ENCODE data around the gene ACTA1.
"Not testable (repeated sequence)": the region's sequence is repeated elsewhere in the genome, so short reads cannot be mapped to it uniquely, and the experiment has no call there.

Gene ACTA1

DNA sequence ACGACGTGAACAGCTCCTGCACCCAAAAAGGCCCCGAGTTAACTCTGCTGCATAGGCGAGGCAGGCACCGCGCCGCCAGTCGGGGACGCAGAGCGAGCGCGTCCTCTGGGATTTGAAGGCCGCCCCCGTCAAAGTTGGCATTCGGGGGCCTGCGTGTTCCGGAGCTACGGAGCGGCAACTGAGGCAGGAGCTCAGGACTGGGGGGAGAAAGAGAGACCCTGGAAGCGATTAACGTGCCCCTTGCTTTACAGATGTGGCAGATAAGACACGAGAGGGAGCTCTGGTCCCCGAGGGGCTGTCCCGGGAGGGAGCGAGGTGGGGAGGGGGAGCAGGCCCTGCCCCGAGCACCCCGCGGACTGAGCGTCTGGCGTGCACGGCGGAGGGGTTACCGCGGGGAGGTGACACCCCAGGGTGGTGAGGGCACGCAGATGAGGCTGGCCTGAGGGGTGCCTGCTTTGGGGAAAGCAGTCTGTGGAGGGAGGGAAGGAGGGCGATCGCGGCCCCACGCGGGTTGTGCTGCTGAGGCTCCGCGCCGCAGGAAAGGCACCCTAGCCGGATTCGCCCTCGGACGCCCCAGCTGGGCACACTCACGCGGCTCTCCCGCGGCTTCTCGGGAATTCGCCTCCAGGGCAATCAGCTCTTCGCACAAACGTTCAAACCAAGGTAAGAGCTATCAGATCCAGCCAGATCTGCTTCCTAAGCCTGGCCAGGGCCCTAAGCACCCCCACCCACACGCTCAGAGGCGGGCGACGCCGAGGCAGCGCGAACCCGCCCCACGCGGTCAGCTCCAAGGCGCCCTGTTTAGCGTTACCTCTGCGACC is 26.5 kb downstream of the ACTA1 start:
- DNase-seq: no peak

GRCh38 chr1:229406798-229407197 is 27.1 kb downstream of the ACTA1 start:
- no peak for DNase-seq

DNA sequence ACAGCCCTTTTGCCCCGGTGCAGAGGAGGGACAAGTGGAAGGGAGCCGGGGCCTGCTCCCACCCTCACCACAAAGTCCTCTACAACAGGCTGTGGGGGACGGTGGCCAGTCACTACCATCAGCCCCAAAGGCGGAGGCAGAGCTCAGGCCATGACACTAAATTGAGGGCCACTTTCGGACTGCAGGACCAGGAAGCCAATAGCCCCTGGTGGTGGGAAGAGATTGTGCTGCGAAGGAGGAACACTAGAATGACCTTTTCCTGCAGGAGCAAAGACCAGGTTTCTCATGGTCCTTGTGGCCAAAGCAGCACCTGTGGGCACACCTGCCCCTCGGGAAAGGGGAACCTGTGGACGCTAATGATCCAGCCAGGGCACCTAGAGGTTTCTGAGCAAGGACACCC is 30.3 kb downstream of the ACTA1 start:
- no peak for DNase-seq

GRCh38 chr1:229402993-229403392 is 30.9 kb downstream of the ACTA1 start:
- no peak for DNase-seq

DNA sequence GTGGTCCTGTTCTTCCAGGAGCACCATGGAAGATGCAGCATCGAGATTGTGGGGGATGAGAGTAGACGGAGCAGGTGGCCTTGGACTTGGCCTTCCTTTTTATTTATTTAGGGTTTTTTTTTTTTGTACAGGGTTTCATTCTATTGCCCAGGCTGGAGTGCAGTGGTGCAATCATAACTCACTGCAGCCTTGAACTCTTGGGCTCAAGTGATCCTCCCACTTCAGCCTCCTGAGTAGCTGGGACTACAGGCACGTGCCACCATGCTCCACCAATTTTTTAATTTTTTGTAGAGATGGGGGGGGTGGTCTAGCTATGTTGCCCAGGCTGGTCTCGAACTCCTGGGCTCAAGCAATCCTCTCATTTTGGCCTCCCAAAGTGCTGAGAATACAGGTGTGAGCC is 31.6 kb downstream of the ACTA1 start:
- not testable (repeated sequence) for DNase-seq

GRCh38 chr1:229397762-229398161 is 36.1 kb downstream of the ACTA1 start:
- DNase-seq: no peak

DNA sequence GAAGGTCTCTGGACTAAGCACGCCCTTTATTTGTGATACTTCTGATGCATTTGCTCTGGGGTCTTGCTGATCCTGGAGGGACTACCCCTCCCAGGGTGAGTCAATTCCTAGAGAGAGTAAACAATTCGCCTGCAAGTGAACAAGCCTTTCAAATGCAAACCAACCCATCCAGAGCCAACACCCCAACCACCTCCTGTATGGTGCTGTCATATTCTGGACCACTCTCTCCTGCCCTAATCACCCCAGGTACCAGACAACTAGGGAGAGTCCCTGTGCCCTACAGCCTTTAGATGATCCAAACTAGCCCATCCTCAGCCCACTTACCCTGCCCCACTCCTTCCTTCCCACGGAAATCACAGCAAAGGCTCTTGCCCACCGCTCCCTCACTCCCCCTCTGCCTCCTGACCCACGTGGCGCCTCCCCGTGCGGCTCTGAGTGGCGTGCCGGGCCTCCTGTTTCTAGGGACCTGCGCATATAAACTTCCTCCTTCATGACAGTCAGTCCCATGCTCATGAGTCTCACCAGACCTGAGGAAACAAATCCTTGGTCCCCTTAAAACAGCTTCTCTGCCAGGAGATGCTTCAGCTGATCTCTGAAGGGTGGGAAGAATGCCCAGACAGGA is 37.2 kb downstream of the ACTA1 start:
- no peak for DNase-seq

GRCh38 chr1:229394517-229394916 is 39.4 kb downstream of the ACTA1 start:
- DNase-seq: not testable (repeated sequence)

DNA sequence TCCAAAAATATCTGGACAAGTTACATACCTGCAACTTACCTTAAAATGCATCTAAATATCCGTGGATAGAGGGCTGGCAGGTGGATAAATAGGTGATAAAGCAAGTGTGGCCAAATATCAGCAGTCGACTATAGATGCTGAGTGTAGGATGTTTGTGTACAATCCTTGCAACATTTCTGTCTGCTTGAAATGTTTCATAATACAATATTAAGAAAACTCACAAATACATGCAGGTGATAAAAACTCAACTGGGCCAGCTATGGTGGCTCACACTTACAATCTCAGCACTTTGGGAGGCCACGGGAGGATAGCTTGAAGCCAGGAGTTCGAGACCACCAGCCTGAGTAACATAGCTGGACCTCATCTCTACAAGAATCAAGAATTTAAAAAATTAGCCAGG is 41.0 kb downstream of the ACTA1 start:
- no peak for DNase-seq

DNA sequence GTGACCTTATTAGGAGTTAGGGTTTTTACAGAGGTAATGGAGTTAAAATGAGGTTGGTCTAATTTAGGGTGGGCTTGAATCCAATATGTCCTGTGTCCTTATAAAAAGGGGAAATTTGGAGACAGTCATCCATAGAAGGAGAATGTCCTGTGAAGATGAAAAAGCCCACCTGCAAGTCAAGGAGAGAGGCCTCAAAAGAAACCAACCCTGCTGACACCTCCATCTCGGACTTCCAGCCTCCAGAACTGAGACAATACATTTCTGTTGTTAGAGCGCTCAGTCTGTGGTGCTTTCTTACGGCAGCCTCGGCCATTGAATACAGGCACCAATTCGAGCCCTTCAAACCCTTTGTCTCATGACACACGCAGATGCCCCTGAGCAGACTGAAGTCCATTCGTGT is 43.8 kb downstream of the ACTA1 start:
- no peak for DNase-seq

- DNase-seq: no peak
These were observed 44.9 kb downstream of the ACTA1 start for GRCh38 chr1:229388897-229389580.

DNA sequence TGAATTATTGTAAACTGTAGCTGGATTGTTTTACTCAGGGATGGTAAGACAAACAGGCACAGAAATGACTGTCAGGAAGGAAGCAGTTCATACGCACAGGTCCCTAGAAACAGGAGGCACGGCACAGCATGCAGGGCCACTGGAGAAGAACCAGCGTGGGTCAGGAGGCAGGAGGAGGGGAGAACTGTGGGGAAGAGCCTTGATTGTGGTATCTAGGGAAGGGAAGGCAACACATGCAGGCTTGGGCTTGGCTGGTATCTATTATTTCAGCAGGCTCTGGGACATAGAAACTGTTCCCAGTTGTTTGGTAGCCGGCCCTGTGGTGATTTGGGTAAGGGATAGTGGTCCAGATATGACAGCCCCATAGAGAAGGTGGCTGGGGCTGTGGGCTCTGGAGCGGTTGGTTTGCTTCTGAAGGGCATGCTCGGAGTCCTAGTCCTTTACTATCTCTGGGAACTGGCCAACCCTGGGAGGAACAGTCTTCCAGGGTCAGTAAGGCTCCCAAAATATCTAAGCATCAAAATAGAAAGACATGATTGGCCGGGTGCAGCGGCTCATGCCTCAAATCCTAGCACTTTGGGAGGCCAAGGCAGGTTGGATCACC is 47.9 kb downstream of the ACTA1 start:
- DNase-seq: no peak

DNA sequence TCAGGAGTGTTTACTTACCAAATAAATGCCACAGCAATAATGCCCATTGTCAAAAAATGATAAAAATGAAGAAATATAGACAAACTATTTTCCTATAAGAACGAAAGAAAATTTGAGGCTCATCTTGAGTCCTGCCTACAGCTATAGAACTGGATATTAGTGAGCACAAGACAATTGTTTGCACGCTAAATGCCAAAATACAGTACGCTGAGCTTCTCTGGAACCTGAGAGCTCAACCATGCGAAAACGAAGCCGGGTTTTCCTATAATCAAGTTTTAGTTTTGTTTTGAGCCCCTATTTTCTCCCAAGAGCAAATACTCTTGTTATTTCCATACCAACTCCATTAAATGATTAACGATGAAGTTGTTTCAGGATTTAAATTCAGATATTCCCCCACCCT is 49.1 kb downstream of the ACTA1 start:
- no peak for DNase-seq

- no peak for DNase-seq
These were observed 49.9 kb downstream of the ACTA1 start for GRCh38 chr1:229383961-229384360.

DNA sequence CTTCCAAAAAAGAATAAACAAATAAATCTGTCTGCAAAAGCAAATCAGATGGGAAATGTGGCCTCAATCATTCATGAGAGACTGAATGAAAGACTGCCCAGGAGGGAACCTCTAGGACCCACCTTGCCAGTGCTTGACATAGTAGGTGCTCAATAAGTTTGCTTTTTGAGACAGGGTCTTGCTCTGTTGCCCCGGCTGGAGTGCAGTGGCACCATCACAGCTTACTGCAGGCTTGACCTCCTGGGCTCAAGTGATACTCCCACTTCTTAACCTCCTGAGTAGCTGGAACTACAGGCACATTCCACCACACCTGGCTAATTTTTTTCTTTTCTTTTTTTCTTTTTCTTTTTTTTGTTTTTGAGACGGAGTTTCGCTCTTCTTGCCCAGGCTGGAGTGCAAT is 50.7 kb downstream of the ACTA1 start:
- no peak for DNase-seq
